ENCODE results near the gene KLF3. TPM values are rescaled to one million over a fixed set of nuclear protein-coding genes. Genes with fewer than 3 reads are reported as not detected.

Gene KLF3
- total and polyA plus RNA-seq, 9 of the 15 experiments (the other 6 are each of a cell fraction or from before 2014, with no cell fraction given), result 9.9 to 47.2 (median 18.1) TPM

DNA sequence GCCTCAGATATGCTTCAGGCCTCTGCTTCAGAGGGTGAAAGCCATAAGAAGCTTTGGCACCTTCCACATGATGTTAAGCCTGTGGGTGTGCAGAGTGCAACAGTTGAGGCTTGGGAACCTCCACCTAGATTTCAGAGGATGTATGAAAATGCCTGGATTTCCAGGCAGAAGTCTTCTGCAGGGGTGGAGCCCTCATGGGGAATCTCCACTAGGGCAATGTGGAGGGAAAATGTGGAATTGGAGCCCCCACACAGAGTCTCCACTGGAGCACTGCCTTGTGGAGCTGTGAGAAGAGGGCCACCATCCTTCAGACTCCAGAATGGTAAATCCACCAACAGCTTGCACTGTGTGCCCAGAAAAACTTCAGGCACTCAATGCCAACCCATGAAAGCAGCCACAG lies 83.6 kb downstream of the KLF3 start:
- Histone ChIP-seq H3K27me3 (ENCODE audit: control insufficient read depth in 2 of 2, insufficient read depth in 2 of 2, low read length in 2 of 2) (peaks cover 0 to 5% of the 10 kb centered on the region in 2 experiments; a peak in 1 of 5 replicates), H3K79me2 (ENCODE audit: control insufficient read depth, insufficient read depth, low read length) (no peaks in the 10 kb centered on the region), H3K9me1 (ENCODE audit: control insufficient read depth, insufficient read depth, low read length) (no peaks in the 10 kb centered on the region), H3K9ac (ENCODE audit: insufficient read depth in 1 of 2, low read depth in 2 of 2, low read length in 2 of 2) (no peak overlapping the region), H4K20me1 (replicated peaks; ENCODE audit: control insufficient read depth, insufficient read depth, low read length) (no peaks in the 10 kb centered on the region), H3K9me3 (replicated peaks; ENCODE audit: control insufficient read depth, insufficient read depth, low read depth, low read length) (0 out of 2 replicates have a peak, but pooled peaks cover 2% of the 10 kb centered on the region), H3K4me3 (no peak overlapping the region), H3K4me1 (replicated peaks in 1 of 2; ENCODE audit: control insufficient read depth in 2 of 2, insufficient read depth in 2 of 2, low read length in 2 of 2) (no peaks in the 10 kb centered on the region), H3K4me2 (ENCODE audit: insufficient read depth, low read length) (no peak overlapping the region), H3K27ac (ENCODE audit: extremely low read depth, low read depth, low read length) (no peak overlapping the region), H3K36me3 (ENCODE audit: control insufficient read depth, insufficient read depth, low read length) (no peaks in the 10 kb centered on the region), H2AFZ (ENCODE audit: low read depth, low read length) (no peak overlapping the region)
- ChIA-PET CTCF (ENCODE audit: low intra/inter-chr PET ratio) (no interaction called here), POLR2A (no interaction called here)
- DNase-seq (ENCODE audit: extremely low read depth in 1 of 4, low spot score in 3 of 4) (no peak), ATAC-seq (no peak), FAIRE-seq (no peak)
- BruUV-seq (replicated peaks), result no TSS peak
- TF ChIP-seq NCOR1 (IDR thresholded peaks at IDR 0.05) (no peak), NFE2L1 (tag; IDR thresholded peaks at IDR 0.05; ENCODE audit: borderline replicate concordance, low read depth) (no peak), HDAC2 (IDR thresholded peaks at IDR 0.05) (no peak), PCBP1 (IDR thresholded peaks at IDR 0.05; ENCODE audit: low read depth, low read length, poor library complexity, severe bottlenecking) (no peak), ZNF282 (CRISPR knock-in tag; IDR thresholded peaks at IDR 0.05) (no peak), CBX1 (IDR thresholded peaks at IDR 0.05; ENCODE audit: low read depth) (no peak)
- TF ChIP-seq, protein P1, sequence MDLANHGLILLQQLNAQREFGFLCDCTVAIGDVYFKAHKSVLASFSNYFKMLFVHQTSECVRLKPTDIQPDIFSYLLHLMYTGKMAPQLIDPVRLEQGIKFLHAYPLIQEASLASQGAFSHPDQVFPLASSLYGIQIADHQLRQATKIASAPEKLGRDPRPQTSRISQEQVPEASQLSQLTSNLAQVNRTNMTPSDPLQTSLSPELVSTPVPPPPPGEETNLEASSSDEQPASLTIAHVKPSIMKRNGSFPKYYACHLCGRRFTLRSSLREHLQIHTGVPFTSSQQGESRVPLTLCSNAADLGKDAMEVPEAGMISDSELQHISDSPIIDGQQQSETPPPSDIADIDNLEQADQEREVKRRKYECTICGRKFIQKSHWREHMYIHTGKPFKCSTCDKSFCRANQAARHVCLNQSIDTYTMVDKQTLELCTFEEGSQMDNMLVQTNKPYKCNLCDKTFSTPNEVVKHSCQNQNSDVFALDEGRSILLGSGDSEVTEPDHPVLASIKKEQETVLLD (IDR thresholded peaks at IDR 0.05), result no peak
- TF ChIP-seq, protein P2, sequence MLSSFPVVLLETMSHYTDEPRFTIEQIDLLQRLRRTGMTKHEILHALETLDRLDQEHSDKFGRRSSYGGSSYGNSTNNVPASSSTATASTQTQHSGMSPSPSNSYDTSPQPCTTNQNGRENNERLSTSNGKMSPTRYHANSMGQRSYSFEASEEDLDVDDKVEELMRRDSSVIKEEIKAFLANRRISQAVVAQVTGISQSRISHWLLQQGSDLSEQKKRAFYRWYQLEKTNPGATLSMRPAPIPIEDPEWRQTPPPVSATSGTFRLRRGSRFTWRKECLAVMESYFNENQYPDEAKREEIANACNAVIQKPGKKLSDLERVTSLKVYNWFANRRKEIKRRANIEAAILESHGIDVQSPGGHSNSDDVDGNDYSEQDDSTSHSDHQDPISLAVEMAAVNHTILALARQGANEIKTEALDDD (IDR thresholded peaks at IDR 0.05), result no peak
- intact Hi-C loops (cut with micrococcal nuclease) (no loop called here), in situ Hi-C loops (cut with MboI) (no loop called here)

Measured in K562 (cell line).